Measurements from ENCODE around the gene DDAH2. TPM values are rescaled to one million over a fixed set of nuclear protein-coding genes. Genes with fewer than 3 reads are reported as not detected.

The DDAH2 gene
- total RNA-seq, 1 donor from 2014 or later: 72.4 TPM

- Histone ChIP-seq H3K4me2 (ENCODE audit: low read length) (peak within 1 kb of the TSS; percentile 96), H3K9ac (ENCODE audit: low read length) (peak within 1 kb of the TSS; percentile 80), H2AFZ (ENCODE audit: low read depth, low read length) (peak within 1 kb of the TSS; percentile 83), H3K27ac (ENCODE audit: low read depth, low read length) (peak within 1 kb of the TSS; percentile 65), H4K20me1 (ENCODE audit: insufficient read depth, low read length) (peaks cover 7% of the 10 kb centered on the region), H3K4me3 (ENCODE audit: insufficient read depth, low read depth, low read length) (peak within 1 kb of the TSS; percentile 75), H3K9me3 (ENCODE audit: insufficient read depth, low read depth, low read length) (no peaks in the 10 kb centered on the region), H3K36me3 (ENCODE audit: insufficient read depth, low read length) (no peaks in the 10 kb centered on the region), H3K4me1 (ENCODE audit: insufficient read depth, low read length) (peaks cover 27% of the 10 kb centered on the region), H3K27me3 (ENCODE audit: insufficient read depth, low read length) (no peaks in the 10 kb centered on the region), H3K79me2 (ENCODE audit: insufficient read depth, low read length) (peaks cover 27% of the 10 kb centered on the region)
- Mint-ChIP-seq H3K9me3 (ENCODE audit: unreplicated experiment) (no peaks in the 10 kb centered on the region), H3K4me1 (ENCODE audit: low read depth, unreplicated experiment) (peaks cover 32% of the 10 kb centered on the region), H3K27me3 (ENCODE audit: low read depth, unreplicated experiment) (no peaks in the 10 kb centered on the region), H3K27ac (ENCODE audit: unreplicated experiment) (peak within 1 kb of the TSS; percentile 99), H3K4me3 (ENCODE audit: unreplicated experiment) (peak within 1 kb of the TSS; percentile 99), H3K36me3 (ENCODE audit: low read depth, unreplicated experiment) (peaks cover 10% of the 10 kb centered on the region)
- DNase-seq (ENCODE audit: low read depth) (peak; percentile 97), FAIRE-seq (no peak)
- TF ChIP-seq CTCF (IDR thresholded peaks at IDR 0.05; ENCODE audit: insufficient read depth, low read depth, low read length) (no peak), EZH2 (IDR thresholded peaks at IDR 0.05; ENCODE audit: insufficient read depth, low read length) (no peak)
Observed at GRCh38 chr6:31739639-31740396, 10.7 kb upstream of the DDAH2 start, which contains the start of gene MSH5. Gene MSH5 (plus strand): TSS chr6:31740005. CDS start chr6:31740467, 462 bp downstream.

- no peaks in the 10 kb centered on the region for H3K9me3 Mint-ChIP-seq (ENCODE audit: unreplicated experiment)
- Histone ChIP-seq H3K4me2 (ENCODE audit: low read length) (peak overlapping the region; percentile 93), H3K79me2 (ENCODE audit: insufficient read depth, low read length) (peaks cover 42% of the 10 kb centered on the region), H3K27ac (ENCODE audit: low read depth, low read length) (peak overlapping the region; percentile 54), H2AFZ (ENCODE audit: low read depth, low read length) (peak overlapping the region; percentile 57), H3K9me3 (ENCODE audit: insufficient read depth, low read depth, low read length) (no peaks in the 10 kb centered on the region), H3K4me3 (ENCODE audit: insufficient read depth, low read depth, low read length) (peak overlapping the region; percentile 18), H3K4me1 (ENCODE audit: insufficient read depth, low read length) (peaks cover 39% of the 10 kb centered on the region), H3K27me3 (ENCODE audit: insufficient read depth, low read length) (no peaks in the 10 kb centered on the region), H3K9ac (ENCODE audit: low read length) (peak overlapping the region; percentile 50), H4K20me1 (ENCODE audit: insufficient read depth, low read length) (peaks cover 22% of the 10 kb centered on the region), H3K36me3 (ENCODE audit: insufficient read depth, low read length) (peaks cover 10% of the 10 kb centered on the region)
- H3K4me1 Mint-ChIP-seq (ENCODE audit: low read depth, unreplicated experiment): peaks cover 34% of the 10 kb centered on the region
- FAIRE-seq (peak; percentile 9), DNase-seq (ENCODE audit: low read depth) (peak; percentile 78)
- peaks cover 17% of the 10 kb centered on the region for H3K36me3 Mint-ChIP-seq (ENCODE audit: low read depth, unreplicated experiment)
- TF ChIP-seq EZH2 (IDR thresholded peaks at IDR 0.05; ENCODE audit: insufficient read depth, low read length) (no peak), CTCF (IDR thresholded peaks at IDR 0.05; ENCODE audit: insufficient read depth, low read depth, low read length) (no peak)
- no peaks in the 10 kb centered on the region for H3K27me3 Mint-ChIP-seq (ENCODE audit: low read depth, unreplicated experiment)
- H3K27ac Mint-ChIP-seq (ENCODE audit: unreplicated experiment): peak overlapping the region; percentile 99
- peak overlapping the region; percentile 99 for H3K4me3 Mint-ChIP-seq (ENCODE audit: unreplicated experiment)
Observed at GRCh38 chr6:31737991-31738979, 9.2 kb upstream of the DDAH2 start.
